Effector CD8-positive, alpha-beta T cell (primary cell): ENCODE measurements around the gene EDEM2.
"Not testable (repeated sequence)": the region's sequence is repeated elsewhere in the genome, so short reads cannot be mapped to it uniquely, and the experiment has no call there.

Experiments used
- DNase-seq: peaks from one replicate; lab custom pipeline; 2025; lab: John Stamatoyannopoulos, UW
- total RNA-seq, 4 experiments: gene quantifications; one replicate each; lab custom pipeline; 2026; lab: John Stamatoyannopoulos, UW

The EDEM2 gene
- total RNA-seq: 37.9 to 47.1 (median 40.3) reads per million in 4 experiments

GRCh38 chr20:35146920-35147574 lies at the start of gene EDEM2:
TSS of gene EDEM2 (minus strand) at chr20:35147336. CDS start at chr20:35147258, 78 bp downstream.
- DNase-seq: peak; percentile 89

DNA sequence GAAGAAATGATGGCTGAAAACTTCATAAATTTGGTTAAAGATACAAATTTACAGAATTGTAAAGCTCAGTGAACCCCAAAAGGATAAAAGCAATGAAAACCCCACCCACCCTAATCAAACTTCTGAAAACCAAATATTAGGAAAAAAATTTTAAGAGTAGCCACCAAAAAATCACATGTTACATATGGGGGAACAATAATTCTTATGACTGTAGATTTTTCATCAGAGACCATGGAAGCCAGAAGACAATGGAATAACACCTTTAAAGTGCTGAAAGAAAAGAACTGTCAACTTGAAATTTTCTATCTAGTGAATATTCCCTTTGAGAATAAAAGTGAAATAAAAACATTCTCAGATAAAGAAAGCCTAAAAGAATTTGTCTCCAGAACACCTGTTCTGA lies 49.2 kb upstream of the EDEM2 start:
- DNase-seq: no peak

DNA sequence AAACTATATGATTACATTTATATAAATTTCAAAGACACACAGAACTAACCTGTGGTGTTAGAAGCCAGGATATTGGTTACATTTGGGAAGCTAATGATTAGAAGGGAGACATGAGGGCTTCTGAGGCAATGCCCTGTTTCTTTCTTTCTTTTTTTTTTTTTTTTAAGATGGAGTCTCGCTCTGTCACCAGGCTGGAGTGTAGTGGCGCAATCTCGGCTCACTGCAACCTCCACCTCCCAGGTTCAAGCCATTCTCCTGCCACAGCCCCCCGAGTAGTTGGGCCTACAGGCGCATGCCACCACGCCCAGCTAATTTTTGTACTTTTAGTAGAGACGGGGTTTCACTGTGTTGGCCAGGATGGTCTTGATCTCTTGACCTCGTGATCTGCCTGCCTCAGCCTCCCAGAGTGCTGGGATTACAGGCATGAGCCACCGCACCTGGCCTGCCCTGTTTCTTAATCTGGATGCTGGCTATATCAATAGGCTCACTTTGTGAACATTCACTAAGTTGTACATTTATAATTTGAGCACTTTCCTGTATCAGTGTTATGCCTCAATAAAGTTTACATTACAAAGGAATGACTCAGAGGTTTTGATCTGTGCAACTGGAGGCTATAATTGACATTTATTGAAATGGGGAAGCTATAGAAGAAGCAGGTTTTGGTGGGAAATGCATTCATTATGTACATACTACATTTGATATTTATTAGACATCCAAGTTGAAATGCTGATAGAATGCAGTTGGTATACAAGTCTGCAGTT lies 46.1 kb upstream of the EDEM2 start:
- DNase-seq: not testable (repeated sequence)

DNA sequence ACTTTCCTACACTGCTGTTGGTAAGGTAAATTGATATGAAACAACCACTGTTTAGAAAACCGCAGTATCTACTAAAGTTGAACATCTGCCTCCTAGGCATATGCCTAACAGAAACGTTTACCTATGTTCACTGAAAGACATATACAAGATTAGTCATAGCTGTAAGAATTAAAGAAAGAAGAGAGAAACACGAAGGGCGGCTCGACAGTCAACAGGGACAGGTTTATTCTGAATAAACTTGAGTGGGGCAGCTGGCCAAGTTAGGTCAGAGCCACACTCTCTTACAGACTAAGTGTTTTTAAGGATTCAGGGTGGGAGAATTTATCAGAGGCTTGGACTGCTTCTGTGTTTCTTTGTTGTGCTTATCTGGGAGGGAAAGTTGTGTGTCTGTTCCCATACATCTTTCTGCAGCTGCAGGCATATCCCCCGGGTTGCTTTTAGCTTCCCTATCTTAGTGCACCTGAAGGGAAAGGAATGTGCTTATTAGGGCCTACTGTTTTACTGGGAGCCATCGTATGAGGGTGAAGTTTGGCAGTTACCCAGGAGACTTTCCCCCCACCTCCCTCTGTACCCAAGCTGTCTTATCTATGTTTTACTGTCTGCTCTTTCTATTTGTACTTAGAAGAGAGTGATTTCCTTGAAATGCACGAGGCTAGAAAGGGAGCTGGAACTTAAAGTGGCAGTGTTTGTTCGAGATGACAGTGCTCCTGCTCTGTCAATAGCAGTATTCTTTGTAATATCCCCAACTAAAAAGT lies 45.2 kb upstream of the EDEM2 start:
- no peak for DNase-seq

DNA sequence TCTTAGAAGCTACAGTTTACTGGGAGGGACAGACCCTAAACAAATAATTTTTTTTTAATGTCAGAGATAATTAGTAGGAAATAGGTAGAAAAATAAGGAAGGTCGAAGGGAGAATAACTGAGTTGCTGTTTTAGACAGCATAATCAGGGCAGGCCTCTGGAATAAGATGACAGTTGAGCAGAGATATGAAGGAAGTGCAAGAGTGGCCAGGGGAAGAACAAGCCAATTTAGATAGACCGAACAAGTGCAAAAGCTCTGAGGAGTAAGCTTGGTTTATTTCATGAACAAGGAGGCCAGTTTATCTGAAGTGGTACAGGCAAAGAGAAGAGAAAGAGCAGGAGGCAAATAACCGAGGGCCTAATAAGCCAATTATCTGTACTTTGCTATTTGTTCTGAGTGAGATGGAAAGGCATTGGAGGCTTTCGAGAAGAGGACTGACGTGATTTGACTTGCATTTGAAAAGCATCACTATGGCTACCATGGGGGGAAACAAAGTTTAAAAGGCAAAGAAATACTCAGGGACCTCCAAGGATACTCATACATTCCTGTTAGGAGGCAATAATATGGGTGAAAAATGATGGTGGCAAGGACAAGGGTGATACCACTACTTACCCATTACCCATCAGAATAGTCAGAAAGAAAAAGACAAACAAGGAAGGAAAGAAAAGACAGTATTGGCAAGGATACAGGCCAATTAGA lies 44.4 kb upstream of the EDEM2 start:
- DNase-seq: no peak

GRCh38 chr20:35190556-35190955 lies 43.4 kb upstream of the EDEM2 start:
- no peak for DNase-seq

- not testable (repeated sequence) for DNase-seq
Observed at GRCh38 chr20:35189223-35189622, 42.1 kb upstream of the EDEM2 start.

DNA sequence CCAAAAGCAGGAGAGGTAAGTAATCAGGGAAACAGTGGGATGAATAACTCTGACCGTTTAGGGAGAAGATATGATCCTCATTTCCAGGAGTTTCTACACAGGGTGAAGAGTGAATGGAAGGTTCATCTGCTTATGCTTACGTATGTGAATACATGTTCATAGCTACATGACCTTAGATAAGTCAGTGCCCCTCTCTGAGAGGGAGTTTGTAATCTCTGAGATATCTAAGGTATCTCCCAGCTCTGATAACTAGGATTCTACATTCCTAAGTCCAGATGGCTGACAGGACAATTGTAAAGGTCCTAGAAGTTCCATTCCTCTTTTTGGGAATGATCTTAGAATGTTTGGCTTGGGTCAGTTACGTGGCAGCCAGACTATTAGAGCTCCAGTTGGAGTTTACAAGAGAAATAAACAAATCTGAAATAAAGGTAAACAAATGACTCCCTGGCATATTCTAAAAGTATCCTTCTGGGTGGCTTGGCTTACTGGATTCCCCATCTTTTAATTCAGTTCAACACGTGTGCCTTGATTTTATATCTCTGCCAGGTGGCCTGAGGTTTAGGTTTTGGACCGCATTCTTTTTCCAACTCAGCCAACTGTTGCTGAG lies 40.6 kb upstream of the EDEM2 start:
- DNase-seq: no peak

DNA sequence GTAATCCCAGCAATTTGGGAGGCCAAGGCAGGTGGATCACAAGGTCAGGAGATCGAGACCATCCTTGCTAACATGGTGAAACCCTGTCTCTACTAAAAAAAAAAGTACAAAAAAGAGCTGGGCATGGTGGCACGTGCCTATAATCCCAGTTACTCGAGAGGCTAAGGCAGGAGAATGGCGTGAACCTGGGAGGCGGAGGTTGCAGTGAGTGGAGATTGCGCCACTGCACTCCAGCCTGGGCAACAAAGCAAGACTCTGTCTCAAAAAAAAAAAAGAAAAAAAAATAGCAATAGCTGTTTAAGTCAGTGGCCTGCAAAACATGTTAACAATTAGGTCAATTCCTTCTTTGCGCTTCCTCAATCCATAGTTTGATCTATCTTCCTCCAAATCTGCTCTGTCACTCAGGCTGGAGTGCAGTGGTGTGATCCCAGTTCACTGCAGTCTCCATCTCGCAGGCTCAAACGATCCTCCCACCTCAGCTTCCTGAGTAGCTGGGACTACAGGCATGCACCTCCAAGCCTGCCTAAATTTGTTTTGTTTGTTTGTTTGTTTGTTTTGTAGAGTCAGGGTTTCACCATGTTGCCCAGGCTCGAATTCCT lies 39.7 kb upstream of the EDEM2 start:
- DNase-seq: not testable (repeated sequence)

- no peak for DNase-seq
Observed at GRCh38 chr20:35181731-35182130, 34.6 kb upstream of the EDEM2 start.

GRCh38 chr20:35180266-35180665 lies 33.1 kb upstream of the EDEM2 start:
- no peak for DNase-seq

GRCh38 chr20:35179292-35180212 lies 32.4 kb upstream of the EDEM2 start:
- no peak for DNase-seq

DNA sequence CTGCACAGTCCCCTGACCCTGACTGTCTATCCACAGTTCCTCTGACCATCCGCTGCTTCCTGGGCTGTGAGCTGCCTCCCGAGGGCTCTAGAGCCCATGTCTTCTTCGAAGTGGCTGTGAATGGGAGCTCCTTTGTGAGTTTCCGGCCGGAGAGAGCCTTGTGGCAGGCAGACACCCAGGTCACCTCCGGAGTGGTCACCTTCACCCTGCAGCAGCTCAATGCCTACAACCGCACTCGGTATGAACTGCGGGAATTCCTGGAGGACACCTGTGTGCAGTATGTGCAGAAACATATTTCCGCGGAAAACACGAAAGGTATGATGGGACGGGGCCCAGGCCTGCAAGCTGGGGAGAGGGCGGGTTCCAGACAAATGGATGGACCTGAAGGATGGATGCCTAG lies 29.0 kb upstream of the EDEM2 start:
- no peak for DNase-seq

DNA sequence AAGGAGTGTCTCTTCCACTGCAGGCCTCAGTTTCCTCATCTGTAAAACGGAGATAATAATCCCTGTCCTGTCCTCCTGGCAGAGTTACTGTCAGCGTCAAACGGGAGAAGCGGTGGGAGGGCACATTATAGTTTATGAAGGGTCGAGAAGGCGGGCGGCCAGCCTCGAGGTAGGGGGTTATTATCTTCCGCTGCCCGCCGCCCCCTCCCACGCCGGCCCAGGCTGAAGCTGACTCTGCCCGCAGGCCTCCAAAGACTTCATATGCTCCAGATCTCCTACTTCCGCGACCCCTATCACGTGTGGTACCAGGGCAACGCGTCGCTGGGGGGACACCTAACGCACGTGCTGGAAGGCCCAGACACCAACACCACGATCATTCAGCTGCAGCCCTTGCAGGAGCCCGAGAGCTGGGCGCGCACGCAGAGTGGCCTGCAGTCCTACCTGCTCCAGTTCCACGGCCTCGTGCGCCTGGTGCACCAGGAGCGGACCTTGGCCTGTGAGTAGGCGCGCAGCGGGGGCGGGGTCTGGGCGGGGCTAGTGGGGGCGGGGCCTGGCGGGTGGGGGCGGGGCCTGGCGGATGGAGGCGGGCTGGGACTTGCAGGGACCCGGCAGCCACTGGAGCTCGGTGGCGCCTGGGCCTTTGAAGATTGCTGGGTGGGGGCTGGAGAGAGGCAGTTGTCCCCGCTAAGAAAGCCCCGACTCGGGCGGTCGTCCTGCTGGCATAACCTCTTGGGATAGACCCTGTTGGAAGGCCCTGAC lies 27.5 kb upstream of the EDEM2 start:
- no peak for DNase-seq

- no peak for DNase-seq
Observed at GRCh38 chr20:35173576-35174192, 26.5 kb upstream of the EDEM2 start.

GRCh38 chr20:35172434-35172806 lies 25.3 kb upstream of the EDEM2 start:
- no peak for DNase-seq

DNA sequence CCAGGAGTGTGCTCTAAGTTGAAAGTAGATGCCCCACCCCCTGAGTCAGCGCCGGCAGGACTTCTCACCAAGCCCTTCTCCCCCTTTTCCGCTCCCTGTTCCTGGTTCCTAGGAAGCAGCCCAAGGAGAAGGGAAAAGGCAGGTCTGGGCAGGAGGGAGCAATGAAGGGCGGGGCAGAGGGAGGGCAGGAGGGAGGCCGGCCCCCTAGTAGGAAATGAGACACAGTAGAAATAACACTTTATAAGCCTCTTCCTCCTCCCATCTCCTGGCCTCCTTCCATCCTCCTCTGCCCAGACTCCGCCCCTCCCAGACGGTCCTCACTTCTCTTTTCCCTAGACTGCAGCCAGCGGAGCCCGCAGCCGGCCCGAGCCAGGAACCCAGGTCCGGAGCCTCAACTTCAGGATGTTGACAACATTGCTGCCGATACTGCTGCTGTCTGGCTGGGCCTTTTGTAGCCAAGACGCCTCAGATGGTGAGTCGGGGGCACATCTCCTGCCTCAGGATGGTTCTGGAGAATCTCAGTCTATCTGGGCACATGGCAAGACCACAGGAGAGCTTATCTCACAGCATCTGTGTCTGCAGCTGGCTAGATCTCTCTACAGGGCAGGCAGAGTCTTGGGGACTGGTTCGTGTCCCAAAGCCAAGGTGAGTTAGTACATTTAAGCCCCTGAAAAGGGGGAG lies 24.8 kb upstream of the EDEM2 start, which contains the start of gene PROCR:
Gene PROCR (plus strand): TSS at position 320 of the 681 bp plus-strand sequence. CDS start 83 bp downstream, at position 403.
- DNase-seq: no peak

- no peak for DNase-seq
Observed at GRCh38 chr20:35171438-35171752, 24.3 kb upstream of the EDEM2 start.
